Measurements from ENCODE around the gene JAZF1.

GRCh38 chr7:28069807-28070206 is 110.8 kb downstream of the JAZF1 start:
- TF ChIP-seq CTCF (IDR thresholded peaks at IDR 0.05) (no peak), POLR2A (IDR thresholded peaks at IDR 0.05) (no peak)
